Suprapubic skin (tissue), 4 donors: Measurements from ENCODE around the gene TOMM7. TPM values are rescaled to one million over a fixed set of nuclear protein-coding genes. Genes with fewer than 3 reads are reported as not detected.
A peak's percentile ranks its signal among the peaks of the same experiment; 100 is the strongest.
"Not testable (repeated sequence)": the region's sequence is repeated elsewhere in the genome, so short reads cannot be mapped to it uniquely, and the experiment has no call there.

Source experiments
- DNase-seq, 2 donors: peaks; one replicate each; pipeline ENCODE4 v3.0.0-alpha.2; 2019; ENCODE audit warnings: low spot score in 2 of 2
- H3K27ac ChIP-seq: fragments of 200-600 bp; sonication (generic); one replicate; pipeline ENCODE4 v1.5.1; 2019
- H3K27me3 ChIP-seq: fragments of 200-600 bp; sonication (generic); one replicate; pipeline ENCODE4 v1.5.1; 2019
- H3K36me3 ChIP-seq: fragments of 200-600 bp; sonication (generic); one replicate; pipeline ENCODE4 v1.5.1; 2019
- H3K4me1 ChIP-seq: fragments of 200-600 bp; sonication (generic); one replicate; pipeline ENCODE4 v1.5.1; 2019
- H3K4me3 ChIP-seq: fragments of 200-600 bp; sonication (generic); one replicate; pipeline ENCODE4 v1.5.1; 2019; ENCODE audit warnings: mild to moderate bottlenecking
- H3K9me3 ChIP-seq: fragments of 200-600 bp; sonication (generic); one replicate; pipeline ENCODE4 v1.5.1; 2019
- CTCF ChIP-seq, 2 donors: fragments of 200-600 bp in 1 of 2; fragments of 450-650 bp in 1 of 2; sonication (generic) in 1 of 2; IDR thresholded peaks; one replicate each; pipeline ENCODE4 v1.5.1; 2016 to 2019; ENCODE audit warnings: antibody characterized with exemption in 2 of 2, mild to moderate bottlenecking in 1 of 2, moderate library complexity in 1 of 2
- EP300 ChIP-seq: sonication (generic); formaldehyde crosslinking; IDR thresholded peaks from one replicate; pipeline ENCODE4 v1.6.1; 2017; ENCODE audit warnings: antibody characterized with exemption
- POLR2A ChIP-seq, 2 donors: fragments of 450-650 bp; IDR thresholded peaks; one replicate each; pipeline ENCODE4 v1.6.1; 2017; ENCODE audit warnings: antibody characterized with exemption in 2 of 2, mild to moderate bottlenecking in 2 of 2, moderate library complexity in 2 of 2
- POLR2AphosphoS5 ChIP-seq, 3 donors: sonication (generic); formaldehyde crosslinking; IDR thresholded peaks; one replicate each; pipeline ENCODE4 v1.6.1; 2017; ENCODE audit warnings: antibody characterized with exemption in 3 of 3
- WGBS: methylation state at CpG from one replicate; pipeline ENCODE4 v1.1.5; 2018; 5-methylcytosine and 5-hydroxymethylcytosine counted together
- total RNA-seq, 4 donors: library from RNA; depleted of rRNA; stranded (reverse); fragments of >200 nt; gene quantifications; one replicate each; pipeline ENCODE4 v1.1.0, GENCODE V29; 2016

Gene TOMM7
- total RNA-seq, 4 donors from 2014 or later, result 116 to 218 (median 149) TPM

- no peaks in the 10 kb centered on the region for H3K27me3 ChIP-seq
- no peaks in the 10 kb centered on the region for H3K36me3 ChIP-seq
- H3K4me1 ChIP-seq, result peaks cover 25% of the 10 kb centered on the region
- DNase-seq, result no peak
- H3K27ac ChIP-seq, result peak overlapping the region; percentile 95
- H3K4me3 ChIP-seq, result peak overlapping the region; percentile 77
- H3K9me3 ChIP-seq, result no peaks in the 10 kb centered on the region
- peak in 1 of 2 donors; percentile 98 for TF ChIP-seq CTCF (IDR thresholded peaks at IDR 0.05)
- no peak for TF ChIP-seq POLR2AphosphoS5 (IDR thresholded peaks at IDR 0.05)
- WGBS, result 16% methylated on average over 16 of the region's 28 CpGs
Observed at GRCh38 chr7:22853674-22854157, 31.1 kb upstream of the TOMM7 start.

- WGBS, result 89% methylated on average over 10 of the region's 10 CpGs
- H3K36me3 ChIP-seq, result no peaks in the 10 kb centered on the region
- no peaks in the 10 kb centered on the region for H3K9me3 ChIP-seq
- no peak overlapping the region for H3K4me3 ChIP-seq
- no peak for TF ChIP-seq POLR2A (IDR thresholded peaks at IDR 0.05)
- no peak for TF ChIP-seq EP300
- TF ChIP-seq POLR2AphosphoS5 (IDR thresholded peaks at IDR 0.05), result no peak
- TF ChIP-seq CTCF (IDR thresholded peaks at IDR 0.05), result no peak
- H3K27me3 ChIP-seq, result no peaks in the 10 kb centered on the region
- peaks cover 24% of the 10 kb centered on the region for H3K4me1 ChIP-seq
- H3K27ac ChIP-seq, result no peak overlapping the region
- DNase-seq, result no peak
Observed at GRCh38 chr7:22853138-22853537, 30.5 kb upstream of the TOMM7 start.

- H3K9me3 ChIP-seq, result no peaks in the 10 kb centered on the region
- H3K27me3 ChIP-seq, result no peaks in the 10 kb centered on the region
- no peak overlapping the region for H3K4me3 ChIP-seq
- no peak for DNase-seq
- H3K4me1 ChIP-seq, result peaks cover 20% of the 10 kb centered on the region
- TF ChIP-seq EP300 (no peak), CTCF (IDR thresholded peaks at IDR 0.05) (no peak), POLR2AphosphoS5 (IDR thresholded peaks at IDR 0.05) (no peak), POLR2A (IDR thresholded peaks at IDR 0.05) (no peak)
- H3K36me3 ChIP-seq, result no peaks in the 10 kb centered on the region
- 56% methylated on average over 2 of the region's 2 CpGs for WGBS
- H3K27ac ChIP-seq, result no peak overlapping the region
Observed at GRCh38 chr7:22851145-22851544, 28.5 kb upstream of the TOMM7 start.

- H3K36me3 ChIP-seq, H3K27me3 ChIP-seq, DNase-seq, H3K9me3 ChIP-seq, H3K4me3 ChIP-seq, H3K27ac ChIP-seq: not testable (repeated sequence)
- WGBS, result 100% methylated on average over 1 of the region's 1 CpG
- H3K4me1 ChIP-seq, result peaks cover 14% of the 10 kb centered on the region
Observed at GRCh38 chr7:22850394-22850793, 27.7 kb upstream of the TOMM7 start.

GRCh38 chr7:22849662-22850061, 27.0 kb upstream of the TOMM7 start:
- Histone ChIP-seq H3K27me3 (no peaks in the 10 kb centered on the region), H3K4me1 (peaks cover 8% of the 10 kb centered on the region), H3K4me3 (no peak overlapping the region), H3K9me3 (no peaks in the 10 kb centered on the region), H3K36me3 (no peaks in the 10 kb centered on the region), H3K27ac (no peak overlapping the region)
- no peak for TF ChIP-seq CTCF (IDR thresholded peaks at IDR 0.05)
- no peak for TF ChIP-seq POLR2A (IDR thresholded peaks at IDR 0.05)
- TF ChIP-seq EP300, result no peak
- no peak for TF ChIP-seq POLR2AphosphoS5 (IDR thresholded peaks at IDR 0.05)
- 64% methylated on average over 1 of the region's 1 CpG for WGBS
- DNase-seq, result no peak

- TF ChIP-seq POLR2A (IDR thresholded peaks at IDR 0.05) (no peak), POLR2AphosphoS5 (IDR thresholded peaks at IDR 0.05) (no peak)
- Histone ChIP-seq H3K9me3 (no peaks in the 10 kb centered on the region), H3K27ac (no peak overlapping the region), H3K4me3 (no peak overlapping the region), H3K27me3 (no peaks in the 10 kb centered on the region), H3K36me3 (no peaks in the 10 kb centered on the region), H3K4me1 (peaks cover 5% of the 10 kb centered on the region)
- no peak for DNase-seq
- WGBS, result 21% methylated on average over 2 of the region's 2 CpGs
Observed at GRCh38 chr7:22849172-22849571, 26.5 kb upstream of the TOMM7 start.
